GM19463 (cell line): ENCODE measurements around the gene ADAM8.

ENCODE experiments used
- ATAC-seq: cut with Tn5 transposase; IDR thresholded peaks from one replicate; pipeline ENCODE4 v1.9.1; 2021; ENCODE audit warnings: mild to moderate bottlenecking, moderate library complexity; ENCODE audit not compliant: unreplicated experiment

The ADAM8 gene

DNA sequence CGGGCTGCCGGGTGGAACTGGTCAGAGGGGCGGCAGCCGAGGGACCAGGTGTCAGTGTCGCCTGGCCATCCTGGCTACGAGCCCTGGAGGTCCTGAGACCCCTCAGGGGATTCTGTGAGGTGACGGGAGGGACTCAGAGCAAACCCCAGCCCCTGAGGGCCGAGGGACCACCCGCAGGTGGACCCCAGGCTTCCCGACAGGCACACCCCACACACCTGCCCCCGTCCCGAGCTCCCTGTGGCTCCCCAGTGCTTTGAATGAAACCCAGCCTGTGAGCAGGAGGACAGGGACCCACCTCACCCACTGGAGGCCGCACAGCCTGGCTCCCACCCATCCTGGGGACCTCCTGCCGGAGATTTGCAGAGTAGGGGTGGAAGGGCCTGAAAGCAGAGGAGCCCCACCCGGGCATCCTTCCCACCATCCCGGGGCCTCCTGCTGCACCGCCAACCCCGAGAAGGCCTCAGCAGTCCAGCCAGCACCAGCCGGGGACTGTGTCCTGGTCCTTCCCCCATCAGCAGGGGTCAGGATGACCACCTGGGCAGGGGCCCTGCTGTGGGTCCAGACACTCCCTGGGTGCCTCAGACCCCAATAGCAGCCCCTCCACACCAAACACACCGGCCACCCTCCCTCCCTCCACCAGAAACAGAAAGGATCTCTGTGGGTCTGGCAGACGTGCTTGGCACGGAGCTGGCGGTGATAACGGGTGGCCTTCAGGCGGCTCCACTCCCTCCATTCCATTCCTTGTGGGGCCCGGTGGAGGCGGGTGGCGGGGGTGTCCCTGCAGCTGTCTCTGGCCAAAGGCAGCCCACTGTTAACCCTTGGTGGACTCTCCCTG lies 25.1 kb downstream of the ADAM8 start:
- ATAC-seq: no peak

DNA sequence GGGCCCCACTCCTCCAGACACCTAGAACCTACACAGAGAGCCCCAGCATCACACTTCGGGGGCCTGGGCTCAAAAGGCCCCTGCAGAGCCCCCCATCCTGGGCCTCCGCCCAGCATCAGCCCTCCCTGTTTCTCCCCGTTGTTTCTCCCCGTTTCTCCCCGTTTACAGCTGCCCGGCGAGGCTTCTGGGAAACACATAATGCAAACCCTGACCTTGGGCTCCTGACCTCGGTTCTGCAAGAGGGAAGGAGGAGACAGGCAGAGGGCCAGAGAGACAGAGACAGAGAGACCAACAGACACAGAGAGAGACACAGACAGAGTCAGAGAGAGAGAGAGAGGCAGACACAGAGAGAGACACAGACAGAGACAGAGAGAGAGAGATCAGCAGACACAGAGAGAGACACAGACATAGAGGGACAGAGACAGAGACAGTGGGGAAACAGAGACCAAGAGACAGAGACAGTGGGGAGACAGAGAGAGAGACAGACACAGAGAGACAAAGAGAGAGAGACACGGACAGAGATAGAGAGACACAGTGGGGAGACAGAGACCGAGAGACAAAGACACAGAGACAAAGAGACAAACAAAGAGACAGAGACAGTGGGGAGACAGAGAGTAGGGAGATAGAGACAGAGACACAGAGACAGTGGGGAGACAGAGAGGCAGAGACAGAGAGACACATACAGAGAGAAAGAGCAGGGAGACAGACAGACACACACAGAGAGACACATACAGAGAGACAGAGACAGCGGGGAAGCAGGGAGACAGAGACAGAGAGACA lies 26.5 kb downstream of the ADAM8 start:
- ATAC-seq: no peak

DNA sequence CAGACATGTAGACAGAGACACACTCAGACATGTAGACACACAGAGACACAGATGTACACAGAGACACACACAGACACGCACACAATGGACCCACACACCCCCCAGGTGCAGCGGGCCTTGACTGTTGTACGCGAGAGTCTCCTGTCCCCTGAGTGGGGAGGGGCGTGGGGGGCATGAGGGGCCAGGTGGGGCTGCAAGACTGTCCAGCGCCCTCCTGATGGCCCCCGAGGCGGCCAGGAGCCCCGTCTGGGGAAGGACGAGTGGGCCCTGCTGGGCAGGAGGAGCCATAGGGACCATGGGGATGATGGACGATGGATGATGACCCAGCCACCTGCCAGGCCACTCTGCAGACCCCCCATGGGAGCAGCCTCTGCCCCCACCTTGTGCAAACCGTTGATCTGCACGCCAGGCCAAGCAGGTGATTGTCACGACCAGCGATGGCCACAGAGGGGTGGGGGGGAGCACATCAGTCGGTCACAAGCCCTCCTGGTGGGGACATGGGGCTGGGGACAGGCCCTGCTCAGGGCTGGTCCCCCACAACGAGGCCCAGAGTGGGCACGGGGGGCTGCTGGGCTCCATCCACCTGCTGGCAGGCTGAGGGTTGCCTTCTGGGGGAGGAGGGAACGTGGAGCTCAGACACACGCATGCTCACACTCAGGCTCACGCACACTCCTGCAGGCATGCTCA lies 27.4 kb downstream of the ADAM8 start:
- no peak for ATAC-seq

DNA sequence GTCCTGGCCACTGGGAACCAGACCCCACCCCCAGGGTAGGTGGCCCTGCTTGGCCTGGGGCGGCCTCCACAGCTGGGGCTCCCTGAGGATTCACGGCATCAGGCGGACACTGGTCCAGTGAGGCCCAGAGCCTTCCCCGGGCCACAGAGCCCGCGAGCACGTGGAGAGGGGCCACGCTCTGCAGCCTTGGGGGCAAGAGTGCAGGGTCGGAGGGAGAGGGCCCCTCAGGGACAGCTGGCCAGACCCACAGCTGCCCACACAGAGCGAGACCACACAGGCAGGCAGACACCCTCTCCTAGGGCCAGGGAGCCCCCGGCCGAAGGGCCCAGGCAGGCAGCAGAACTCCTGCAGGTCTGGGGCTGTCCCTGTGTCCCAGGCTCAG lies 28.3 kb downstream of the ADAM8 start:
- ATAC-seq: no peak

DNA sequence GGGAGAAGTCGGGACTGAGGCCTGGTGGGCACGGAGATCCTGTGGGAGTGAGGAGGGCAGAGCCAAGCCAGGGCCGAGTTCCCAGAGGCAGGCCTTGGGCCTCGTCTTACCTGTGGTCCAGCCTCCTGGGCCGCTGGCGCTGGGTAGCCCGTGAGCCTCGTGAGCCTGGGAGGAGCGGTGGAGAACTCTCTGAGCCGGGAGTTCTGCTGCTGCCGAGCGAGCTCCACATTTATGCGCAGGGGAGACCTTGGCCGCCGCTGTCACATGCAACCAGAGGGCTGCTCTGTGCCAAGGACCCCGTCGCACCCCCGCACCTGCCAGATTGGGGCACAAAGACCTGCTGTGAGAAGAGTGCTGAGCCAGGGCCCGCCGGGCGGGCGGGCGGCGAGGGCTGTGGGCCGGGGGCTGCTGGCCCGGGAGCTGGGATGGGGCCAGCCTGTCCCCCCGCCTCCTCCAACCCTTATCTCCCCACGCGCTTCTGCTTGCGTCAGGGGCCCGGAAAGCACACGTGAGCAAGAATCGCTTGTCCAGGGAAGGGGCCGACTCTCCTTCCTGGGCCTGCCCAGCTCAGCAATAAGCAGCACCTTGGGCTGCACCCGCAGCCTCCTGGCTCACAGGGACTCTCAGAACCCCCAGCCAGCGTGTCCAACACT lies 28.9 kb downstream of the ADAM8 start:
- ATAC-seq: no peak

DNA sequence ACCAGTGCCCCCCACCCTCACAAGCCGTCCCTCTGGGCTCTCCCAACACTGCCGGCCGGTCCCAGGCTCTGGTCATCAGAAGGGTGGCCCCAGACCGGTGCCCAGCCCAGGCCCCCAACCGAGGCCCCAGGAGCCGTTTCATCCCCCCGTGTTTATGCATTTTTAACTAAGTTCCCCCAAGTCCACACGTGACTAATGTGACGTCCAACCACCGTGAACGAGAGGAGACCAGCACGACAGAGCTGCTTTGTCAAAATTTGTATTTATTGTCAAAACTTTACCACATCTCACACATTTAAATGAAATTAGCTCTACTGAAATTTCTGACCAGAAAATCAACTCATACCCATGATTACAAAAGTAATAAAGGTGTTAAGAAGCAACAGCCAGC lies 30.4 kb downstream of the ADAM8 start:
- no peak for ATAC-seq

GRCh38 chr10:133245439-133246235 lies 31.0 kb downstream of the ADAM8 start:
- ATAC-seq: no peak

DNA sequence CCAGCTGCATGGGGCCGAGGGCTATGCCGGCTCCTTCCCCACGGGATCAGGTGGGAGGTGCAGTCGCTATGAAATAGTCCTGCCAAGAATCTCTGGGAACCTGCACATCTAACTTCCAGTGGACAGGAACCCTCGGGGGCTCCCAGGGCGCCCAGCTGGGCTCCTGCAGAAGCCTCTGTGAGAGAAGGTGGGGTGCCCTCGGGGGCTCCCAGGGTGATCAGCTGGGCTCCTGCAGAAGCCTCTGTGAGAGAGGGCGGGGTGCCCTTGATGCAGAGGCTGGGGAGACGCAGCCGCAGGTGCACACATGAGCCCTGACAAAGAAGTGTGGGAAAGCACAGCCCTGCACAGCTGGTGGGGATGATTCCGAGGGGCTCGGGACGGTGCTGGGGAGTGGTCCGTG lies 33.1 kb downstream of the ADAM8 start:
- no peak for ATAC-seq

DNA sequence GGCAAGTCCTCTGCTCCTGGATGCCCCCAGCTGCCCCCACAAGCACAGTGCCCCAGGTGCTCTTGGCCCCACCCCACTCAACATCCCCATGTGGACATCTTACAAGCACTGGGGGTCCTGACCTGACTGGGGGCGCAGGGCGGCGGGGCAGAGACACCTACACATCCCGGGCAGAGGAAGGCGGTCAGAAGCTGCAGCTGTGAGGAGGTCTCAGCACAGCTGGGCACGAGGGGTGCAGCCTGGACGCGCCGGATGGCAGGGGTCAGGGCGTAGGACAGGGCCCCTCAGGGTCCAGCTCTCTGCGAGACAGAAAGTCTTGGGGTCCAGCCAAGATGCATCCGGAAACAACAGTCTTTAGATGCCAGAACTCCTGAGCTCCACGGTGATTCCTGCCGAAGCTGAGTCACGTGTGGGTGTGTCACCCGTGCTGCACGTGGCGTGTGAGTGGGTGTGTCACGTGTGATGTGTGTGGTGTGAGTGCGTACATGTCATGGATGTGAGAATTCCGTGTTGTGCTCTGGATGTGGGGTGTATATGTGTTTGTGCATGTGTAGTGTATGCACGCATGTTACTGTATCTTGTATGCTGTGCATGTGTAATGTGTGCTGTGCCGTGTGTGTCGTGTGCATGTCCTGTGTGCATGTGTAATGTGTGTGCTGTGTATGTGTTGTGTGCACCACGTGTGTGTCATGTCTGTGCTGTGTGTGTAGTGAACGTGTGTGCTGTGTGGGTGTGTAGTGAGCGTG lies 33.9 kb downstream of the ADAM8 start:
- no peak for ATAC-seq

DNA sequence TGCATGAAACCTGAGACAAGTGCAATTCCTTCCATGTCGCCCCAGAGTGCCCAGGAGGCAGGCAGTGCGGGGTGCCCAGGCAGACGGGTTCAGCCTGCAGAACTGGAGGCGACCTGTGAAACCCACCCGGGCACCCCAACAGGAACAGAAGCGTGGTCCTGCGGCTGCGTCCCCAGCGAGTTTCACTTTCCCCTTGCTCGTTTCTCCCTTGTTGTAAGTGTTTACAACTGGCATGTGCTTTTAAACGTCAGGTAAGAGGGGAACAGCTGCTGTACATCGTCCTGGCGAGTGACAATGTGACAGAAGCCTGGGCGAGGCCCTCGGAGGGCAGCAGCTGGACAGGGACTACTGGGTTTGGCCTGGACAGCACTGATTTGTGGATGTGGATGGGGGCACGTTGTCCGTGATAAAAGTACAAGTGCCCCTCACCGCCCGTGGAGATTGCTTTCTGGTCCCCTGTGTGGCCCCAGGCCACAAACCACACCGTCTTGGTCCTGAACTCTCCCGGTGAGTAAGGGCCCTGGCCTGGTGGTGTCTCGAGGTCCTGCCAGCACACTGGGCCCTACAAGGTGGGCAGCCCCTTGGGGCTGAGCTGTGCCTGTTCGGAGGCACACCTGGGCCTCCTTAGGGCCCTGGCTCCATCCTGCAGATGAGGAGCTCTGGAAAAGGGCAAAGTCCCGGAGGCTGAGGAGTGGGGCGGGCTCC lies 35.0 kb downstream of the ADAM8 start:
- ATAC-seq: peak; percentile 58

GRCh38 chr10:133239990-133240389 lies 36.7 kb downstream of the ADAM8 start:
- ATAC-seq: no peak

DNA sequence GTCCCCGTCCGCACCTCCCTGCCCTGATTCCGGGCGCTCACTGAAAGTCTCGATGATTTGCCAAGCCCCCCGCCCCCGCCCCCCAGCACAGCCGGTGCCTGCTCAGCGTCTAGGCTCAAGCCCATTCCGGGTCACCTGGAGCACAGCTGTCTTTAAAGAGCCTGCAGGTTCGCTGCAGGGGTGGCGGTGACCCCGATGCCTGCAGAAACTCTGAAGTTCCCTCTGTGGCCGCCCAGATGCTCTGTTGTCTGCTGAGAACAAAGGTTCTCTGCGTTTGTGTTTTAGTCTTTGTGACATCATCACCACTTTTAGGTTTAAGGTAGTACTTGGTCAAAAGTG lies 38.2 kb downstream of the ADAM8 start:
- no peak for ATAC-seq

DNA sequence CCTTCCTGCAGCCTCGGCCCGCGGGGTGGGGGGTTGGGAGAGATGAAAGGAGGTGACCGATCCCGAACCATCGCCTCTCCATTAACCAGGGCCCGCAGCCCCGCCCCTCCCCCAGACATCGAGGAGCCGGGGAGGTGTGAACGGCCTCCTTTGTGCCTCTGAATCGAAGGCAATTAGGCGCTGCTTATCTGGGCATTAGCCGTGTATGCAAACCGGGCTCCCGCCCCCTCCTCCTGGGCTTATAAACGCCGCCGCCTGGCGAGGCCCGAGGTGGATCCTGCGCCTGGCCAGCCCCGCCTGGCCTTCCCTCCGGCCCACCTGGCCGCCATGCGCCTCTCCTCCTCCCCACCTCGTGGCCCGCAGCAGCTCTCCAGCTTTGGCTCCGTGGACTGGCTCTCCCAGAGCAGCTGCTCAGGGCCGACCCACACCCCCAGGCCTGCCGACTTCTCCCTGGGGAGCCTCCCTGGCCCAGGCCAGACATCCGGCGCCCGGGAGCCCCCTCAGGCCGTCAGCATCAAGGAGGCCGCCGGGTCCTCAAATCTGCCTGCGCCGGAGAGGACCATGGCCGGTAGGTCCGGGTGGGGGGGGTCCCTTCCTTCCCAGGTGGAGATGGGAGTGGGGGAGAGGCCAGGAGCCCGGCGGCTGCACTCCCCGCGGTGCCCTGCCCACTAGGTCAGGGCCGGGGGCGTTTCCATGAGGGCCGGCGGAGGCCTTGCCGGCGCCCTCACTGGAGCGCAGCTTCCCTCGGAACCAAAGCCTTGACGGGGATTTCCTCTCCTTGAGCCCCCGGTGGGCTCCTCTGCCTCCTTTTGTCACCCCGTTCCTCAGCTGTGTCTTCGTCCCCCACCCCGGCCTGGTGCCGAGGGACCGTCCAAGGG lies 38.8 kb downstream of the ADAM8 start, which contains the start of gene VENTX:
VENTX (plus strand) TSS at position 268 of the 878 bp plus-strand sequence; CDS start at position 328, 60 bp downstream.
- ATAC-seq: no peak

- no peak for ATAC-seq
Observed at GRCh38 chr10:133237241-133237587, 39.5 kb downstream of the ADAM8 start.

DNA sequence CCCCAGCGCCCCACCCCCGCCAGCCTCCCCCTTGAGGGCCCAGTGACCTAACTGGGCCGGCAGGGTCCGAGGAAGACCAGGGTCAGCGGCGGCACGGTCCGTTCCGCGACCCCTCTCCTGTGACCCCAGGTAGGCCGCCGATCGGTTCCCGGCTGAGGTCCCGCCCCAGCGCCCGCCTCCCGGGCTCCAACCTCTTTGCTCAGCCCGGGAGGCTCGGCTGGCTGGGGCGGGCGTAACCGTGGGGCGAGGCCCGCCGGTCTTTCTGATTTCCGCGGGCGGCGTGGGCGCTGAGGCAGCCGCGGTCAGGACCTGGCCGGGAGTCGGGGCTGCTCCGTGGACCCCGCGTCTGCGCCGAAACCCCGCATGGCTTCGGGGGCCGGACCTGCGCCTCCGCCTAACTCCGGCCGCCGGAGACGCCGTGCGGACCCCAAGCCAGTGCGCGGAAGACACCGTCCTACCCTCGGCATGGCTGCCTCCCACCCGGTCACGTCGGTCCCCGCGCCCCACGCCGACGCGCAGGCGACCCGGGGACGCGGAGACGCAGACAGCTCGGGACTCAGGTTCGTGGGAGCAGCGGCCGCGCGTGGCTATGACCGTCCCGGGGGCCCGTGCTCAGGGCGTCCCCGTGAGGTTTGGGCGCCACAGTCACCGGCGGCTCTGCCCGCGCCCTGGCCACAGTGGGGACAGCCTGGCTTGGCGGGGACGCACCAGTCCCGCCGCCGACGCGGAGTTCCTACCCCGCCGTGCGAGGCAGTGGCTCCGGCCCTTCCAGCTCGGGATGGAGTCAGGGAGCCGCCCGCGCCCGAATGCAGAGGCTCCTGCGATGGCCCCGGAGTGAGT lies 40.0 kb downstream of the ADAM8 start:
- no peak for ATAC-seq

DNA sequence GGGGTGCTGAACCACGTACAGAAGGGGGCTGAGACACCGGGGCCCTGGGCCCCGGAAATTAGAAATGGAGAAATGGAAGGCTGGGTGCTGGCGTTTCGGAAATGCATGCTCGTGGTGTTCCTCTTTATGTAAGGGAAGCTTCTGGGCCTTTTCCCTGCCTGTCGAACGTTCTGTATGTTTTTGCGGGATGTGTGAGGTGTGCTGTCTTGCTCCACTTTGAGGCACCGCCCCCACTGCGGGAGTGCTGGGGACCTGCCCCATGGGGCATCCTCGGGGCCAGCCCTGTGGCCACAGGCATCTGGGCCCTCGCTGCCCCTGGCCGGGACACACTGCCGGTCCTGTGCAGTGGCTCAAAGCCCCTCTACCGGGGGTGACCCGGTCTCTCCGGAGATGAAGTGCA lies 40.7 kb downstream of the ADAM8 start:
- ATAC-seq: no peak

DNA sequence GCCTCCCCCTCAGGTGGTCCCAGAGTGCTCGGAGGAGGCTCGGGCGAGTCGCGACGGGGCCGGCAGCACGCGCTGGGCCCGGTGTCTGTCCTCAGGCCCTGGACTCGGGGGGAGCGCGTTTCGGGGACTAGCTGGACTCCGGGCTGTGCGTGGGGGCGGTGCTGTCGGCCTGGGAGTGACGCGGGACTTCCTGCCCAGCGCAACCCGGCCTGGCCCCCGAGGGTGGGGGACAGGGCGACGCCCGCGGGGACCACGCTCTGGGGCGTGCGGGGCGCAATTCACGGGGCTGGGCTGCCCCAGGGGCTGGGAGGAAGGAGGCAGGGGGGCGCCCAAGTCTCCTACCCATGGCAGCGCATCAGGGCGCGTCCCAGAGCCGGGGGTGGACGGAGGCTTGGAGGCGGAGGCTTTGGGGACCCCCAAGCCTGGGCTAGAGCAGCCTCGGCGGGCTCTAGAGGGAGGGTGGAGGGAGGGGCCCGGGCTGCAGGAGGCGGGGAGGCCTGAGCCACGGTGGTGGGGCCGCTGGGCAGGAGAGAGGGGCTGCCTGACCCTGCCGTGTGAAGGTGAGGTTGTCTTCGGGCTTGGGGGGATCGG lies 41.3 kb downstream of the ADAM8 start:
- no peak for ATAC-seq
